Stimulated activated CD4-positive, alpha-beta T cell treated with anti-CD3 and anti-CD28 coated beads, TNF-alpha, amount 100 ng/mL, for 24 hours (primary cell): Measurements from ENCODE around the gene STBD1.
"Not testable (repeated sequence)": the region's sequence is repeated elsewhere in the genome, so short reads cannot be mapped to it uniquely, and the experiment has no call there.

Source experiments
- DNase-seq, 3 experiments: peaks; one replicate each; pipeline ENCODE4 v3.0.0-alpha.2; 2020; ENCODE audit warnings: low read depth in 3 of 3

Gene STBD1

GRCh38 chr4:76283900-76284299, 22.6 kb upstream of the STBD1 start:
- DNase-seq, result no peak

- DNase-seq, result not testable (repeated sequence)
Measured at GRCh38 chr4:76287811-76288210, 18.7 kb upstream of the STBD1 start.

- DNase-seq, result no peak
Measured at GRCh38 chr4:76292730-76293129, 13.8 kb upstream of the STBD1 start.

GRCh38 chr4:76293772-76294171, 12.8 kb upstream of the STBD1 start:
- no peak for DNase-seq

GRCh38 chr4:76296286-76296820, 10.2 kb upstream of the STBD1 start:
- no peak for DNase-seq

- no peak for DNase-seq
Measured at GRCh38 chr4:76298227-76298626, 8.3 kb upstream of the STBD1 start.

- DNase-seq, result no peak
Measured at GRCh38 chr4:76300012-76300411, 6.5 kb upstream of the STBD1 start.

- DNase-seq, result no peak
Measured at GRCh38 chr4:76301068-76301774, 5.3 kb upstream of the STBD1 start.

- DNase-seq, result no peak
Measured at GRCh38 chr4:76301775-76302162, 4.8 kb upstream of the STBD1 start.

GRCh38 chr4:76302826-76303438, 3.6 kb upstream of the STBD1 start:
- no peak for DNase-seq

GRCh38 chr4:76305033-76305687, 1.4 kb upstream of the STBD1 start:
- DNase-seq, result no peak

- DNase-seq, result no peak
Measured at GRCh38 chr4:76306882-76307659, 538 bp downstream of the STBD1 start.

GRCh38 chr4:76307660-76308014, 1.1 kb downstream of the STBD1 start:
- DNase-seq, result no peak

- DNase-seq, result no peak
Measured at GRCh38 chr4:76308548-76308947, 2.0 kb downstream of the STBD1 start.

GRCh38 chr4:76309939-76310550, 3.5 kb downstream of the STBD1 start:
- no peak for DNase-seq

- DNase-seq, result no peak
Measured at GRCh38 chr4:76310683-76311082, 4.2 kb downstream of the STBD1 start.

- DNase-seq, result no peak
Measured at GRCh38 chr4:76311896-76312331, 5.4 kb downstream of the STBD1 start.

GRCh38 chr4:76312457-76312856, 5.9 kb downstream of the STBD1 start:
- no peak for DNase-seq

- DNase-seq, result no peak
Measured at GRCh38 chr4:76313547-76313946, 7.0 kb downstream of the STBD1 start.

- DNase-seq, result no peak
Measured at GRCh38 chr4:76315267-76315918, 8.9 kb downstream of the STBD1 start.

- DNase-seq, result no peak
Measured at GRCh38 chr4:76316131-76316530, 9.6 kb downstream of the STBD1 start.
